IPS-20b (cell line): ENCODE measurements around the gene NDUFB8.

Experiments
- H3K27ac ChIP-seq: one replicate; pipeline ENCODE4 v1.5.1; 2013; ENCODE audit warnings: low read length
- H3K27me3 ChIP-seq: 2 replicates; pipeline ENCODE4 v1.6.1; 2013; ENCODE audit warnings: mild to moderate bottlenecking, low read length, inconsistent platforms; ENCODE audit not compliant: insufficient read depth
- H3K36me3 ChIP-seq: 2 replicates; pipeline ENCODE4 v1.6.1; 2013; ENCODE audit warnings: low read depth, mild to moderate bottlenecking, inconsistent platforms, low read length, moderate library complexity; ENCODE audit not compliant: insufficient read depth
- H3K4me1 ChIP-seq: 2 replicates; pipeline ENCODE4 v1.6.1; 2013; ENCODE audit warnings: mild to moderate bottlenecking, control low read depth, inconsistent platforms, low read length, moderate library complexity; ENCODE audit not compliant: insufficient read depth
- H3K4me3 ChIP-seq: 2 replicates; pipeline ENCODE4 v1.5.1; 2013; ENCODE audit warnings: mild to moderate bottlenecking, low read length, inconsistent platforms
- H3K9ac ChIP-seq: 2 replicates; pipeline ENCODE4 v1.6.1; 2013; ENCODE audit warnings: low read depth, mild to moderate bottlenecking, inconsistent platforms, low read length, moderate library complexity
- H3K9me3 ChIP-seq: 2 replicates; pipeline ENCODE4 v1.6.1; 2013; ENCODE audit warnings: mild to moderate bottlenecking, low read depth, low read length, inconsistent platforms; ENCODE audit not compliant: insufficient read depth

The NDUFB8 gene

DNA sequence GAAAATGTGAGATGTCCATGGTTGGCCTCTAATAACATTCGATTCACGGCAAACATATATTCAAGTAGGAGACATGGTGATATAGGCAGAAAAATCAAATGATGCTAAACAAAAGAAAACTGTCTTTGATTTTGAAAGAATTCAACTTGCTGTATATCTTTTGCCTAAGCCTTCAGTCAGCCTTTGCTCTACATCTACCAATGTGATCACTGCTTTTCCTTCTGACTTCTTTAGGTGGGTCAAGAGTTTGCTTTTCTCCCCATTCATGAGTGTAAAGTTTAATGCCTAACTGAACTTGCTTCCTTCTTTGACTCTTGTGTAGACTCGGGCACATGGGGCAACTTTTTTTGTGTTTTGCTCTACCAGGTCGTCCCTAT lies 5.7 kb upstream of the NDUFB8 start:
- Histone ChIP-seq H3K36me3 (peaks cover 30% of the 10 kb centered on the region), H3K4me1 (peaks cover 6% of the 10 kb centered on the region; the same call in 1 of the 2 replicates), H3K4me3 (peak overlapping the region; percentile 88; the same call in 1 of the 2 replicates), H3K27me3 (no peaks in the 10 kb centered on the region), H3K9me3 (no peaks in the 10 kb centered on the region), H3K27ac (no peak overlapping the region), H3K9ac (no peak overlapping the region; the same call in 1 of the 2 replicates)

DNA sequence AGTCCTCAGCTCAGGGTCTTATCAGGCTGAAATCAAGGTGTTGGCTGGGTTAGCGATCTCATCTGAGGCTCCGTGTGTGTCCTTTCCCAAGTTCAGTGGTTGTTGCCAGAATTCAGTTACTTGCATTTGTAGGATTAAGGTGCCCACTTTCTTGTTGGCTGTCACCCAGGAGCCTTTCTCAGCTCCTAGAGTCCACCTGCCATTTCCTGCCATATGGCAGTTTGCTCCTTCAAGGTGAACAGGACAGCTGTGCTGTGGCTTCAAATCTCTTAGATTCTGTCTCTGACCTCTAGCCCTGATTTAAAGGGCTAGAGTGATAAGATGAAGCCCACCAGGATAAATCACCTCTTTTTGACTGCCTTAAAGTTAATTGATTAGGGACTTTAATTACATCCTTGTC lies 5.1 kb upstream of the NDUFB8 start:
- no peak overlapping the region for H3K4me3 ChIP-seq
- H3K27ac ChIP-seq, result no peak overlapping the region
- H3K4me1 ChIP-seq, result peaks cover 6% of the 10 kb centered on the region; the same call in 1 of the 2 replicates
- H3K9me3 ChIP-seq, result no peaks in the 10 kb centered on the region
- H3K9ac ChIP-seq, result no peak overlapping the region
- H3K27me3 ChIP-seq, result no peaks in the 10 kb centered on the region
- peaks cover 26% of the 10 kb centered on the region for H3K36me3 ChIP-seq

- no peaks in the 10 kb centered on the region for H3K27me3 ChIP-seq
- H3K4me3 ChIP-seq, result no peak overlapping the region
- peaks cover 8% of the 10 kb centered on the region for H3K36me3 ChIP-seq
- H3K9me3 ChIP-seq, result no peaks in the 10 kb centered on the region
- H3K9ac ChIP-seq, result no peak overlapping the region
- H3K4me1 ChIP-seq, result peaks cover 11% of the 10 kb centered on the region; the same call in 1 of the 2 replicates
- no peak overlapping the region for H3K27ac ChIP-seq
These were observed 2.1 kb upstream of the NDUFB8 start for GRCh38 chr10:100531761-100532160.

DNA sequence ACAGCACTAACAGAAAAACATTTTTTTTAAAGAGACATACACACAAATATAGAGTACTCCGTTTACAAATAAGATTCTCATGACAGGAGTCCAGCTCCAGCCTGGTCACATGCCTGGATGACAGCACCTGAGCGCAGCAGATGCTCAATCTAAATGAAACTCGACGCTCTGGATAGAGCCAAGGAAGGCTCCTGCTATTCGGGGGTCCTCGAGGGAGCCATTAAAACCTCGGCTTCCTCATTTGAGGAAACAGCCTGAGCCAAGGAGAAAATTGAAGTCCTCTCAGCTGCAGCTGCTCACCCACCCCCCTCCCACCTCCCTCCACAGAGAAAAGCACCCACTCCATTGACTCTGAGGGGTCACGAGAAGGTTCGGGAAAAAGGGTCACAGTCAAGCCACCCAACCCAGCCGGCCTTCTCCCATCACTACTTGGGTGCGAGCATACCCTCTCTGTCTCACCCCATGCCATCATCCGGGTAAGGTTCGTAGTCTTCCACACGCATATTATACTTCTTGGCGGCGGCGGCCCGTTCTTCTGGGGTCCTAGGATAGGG lies 673 bp downstream of the NDUFB8 start:
- Histone ChIP-seq H3K9me3 (no peaks in the 10 kb centered on the region), H3K27ac (peak overlapping the region; percentile 1), H3K27me3 (no peaks in the 10 kb centered on the region), H3K4me3 (peak overlapping the region; percentile 88), H3K9ac (peak overlapping the region; percentile 89; the same call in 1 of the 2 replicates), H3K4me1 (0 out of 2 replicates have a peak, but pooled peaks cover 6% of the 10 kb centered on the region), H3K36me3 (peaks cover 36% of the 10 kb centered on the region)

DNA sequence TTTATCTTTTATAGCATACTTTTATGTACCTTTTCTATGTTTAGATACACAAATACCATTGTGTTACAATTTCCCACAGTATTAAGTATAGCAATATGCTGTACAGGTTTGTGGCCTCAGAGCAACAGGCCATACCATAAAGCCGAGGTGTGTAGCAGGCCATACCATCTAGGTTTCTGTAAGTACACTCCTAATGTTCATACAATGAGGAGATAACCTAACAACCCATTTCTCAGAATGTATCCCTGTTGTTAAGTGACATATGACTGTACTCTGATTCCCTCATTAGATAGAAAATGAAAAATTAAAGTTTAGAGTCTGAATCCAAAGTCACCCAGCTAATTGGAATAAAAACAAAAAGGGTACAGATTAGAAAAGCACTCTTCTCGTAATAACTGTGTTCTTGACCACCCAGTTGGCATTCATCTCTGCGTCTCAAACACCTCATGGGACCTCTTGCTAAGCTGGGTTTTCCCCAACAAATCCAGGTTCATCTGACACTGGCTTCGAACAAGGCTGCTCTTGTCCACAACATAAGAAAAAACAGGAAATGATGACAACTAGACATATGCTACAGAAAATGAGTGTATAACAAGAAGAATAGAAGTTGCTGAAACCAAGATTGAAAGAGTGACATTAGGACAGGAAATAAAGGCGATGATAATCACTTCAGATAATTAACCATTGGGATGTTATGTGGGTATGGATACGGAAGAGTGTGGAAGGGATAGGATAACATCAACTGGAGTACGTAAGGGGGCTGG lies 1.4 kb downstream of the NDUFB8 start:
- peaks cover 43% of the 10 kb centered on the region for H3K36me3 ChIP-seq
- H3K9me3 ChIP-seq, result no peaks in the 10 kb centered on the region
- no peak overlapping the region for H3K27ac ChIP-seq
- no peaks in the 10 kb centered on the region for H3K27me3 ChIP-seq
- H3K4me3 ChIP-seq, result peak overlapping the region; percentile 88
- H3K4me1 ChIP-seq, result 0 out of 2 replicates have a peak, but pooled peaks cover 6% of the 10 kb centered on the region
- H3K9ac ChIP-seq, result peak overlapping the region; percentile 89; the same call in 1 of the 2 replicates

GRCh38 chr10:100524638-100525037 lies 5.0 kb downstream of the NDUFB8 start:
- Histone ChIP-seq H3K9me3 (no peaks in the 10 kb centered on the region), H3K4me3 (no peak overlapping the region), H3K27me3 (peaks cover 21% of the 10 kb centered on the region), H3K4me1 (0 out of 2 replicates have a peak, but pooled peaks cover 6% of the 10 kb centered on the region), H3K9ac (no peak overlapping the region), H3K36me3 (peaks cover 50% of the 10 kb centered on the region), H3K27ac (no peak overlapping the region)

DNA sequence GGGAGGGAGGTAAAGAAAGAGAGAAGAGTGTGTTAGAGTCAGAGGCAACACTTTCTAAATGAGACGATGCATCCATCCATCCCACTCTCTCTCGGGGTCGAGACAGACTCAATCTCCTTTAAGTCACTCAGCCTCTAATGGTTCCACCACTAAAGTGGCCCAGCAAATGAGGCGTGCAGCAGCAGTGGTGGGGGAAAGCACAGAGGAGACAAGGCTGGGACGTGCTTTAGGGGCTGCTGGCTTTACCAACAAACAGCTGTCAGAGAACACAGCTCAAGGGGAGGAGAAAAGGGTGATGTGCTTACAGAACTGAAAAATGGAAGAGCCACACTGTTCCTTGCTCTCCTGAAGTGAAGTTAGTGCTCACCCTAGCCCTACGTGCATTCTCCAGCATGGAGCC lies 5.5 kb downstream of the NDUFB8 start:
- Histone ChIP-seq H3K4me1 (0 out of 2 replicates have a peak, but pooled peaks cover 6% of the 10 kb centered on the region), H3K27me3 (peaks cover 26% of the 10 kb centered on the region), H3K36me3 (peaks cover 50% of the 10 kb centered on the region), H3K27ac (no peak overlapping the region), H3K4me3 (no peak overlapping the region), H3K9me3 (no peaks in the 10 kb centered on the region), H3K9ac (no peak overlapping the region)

DNA sequence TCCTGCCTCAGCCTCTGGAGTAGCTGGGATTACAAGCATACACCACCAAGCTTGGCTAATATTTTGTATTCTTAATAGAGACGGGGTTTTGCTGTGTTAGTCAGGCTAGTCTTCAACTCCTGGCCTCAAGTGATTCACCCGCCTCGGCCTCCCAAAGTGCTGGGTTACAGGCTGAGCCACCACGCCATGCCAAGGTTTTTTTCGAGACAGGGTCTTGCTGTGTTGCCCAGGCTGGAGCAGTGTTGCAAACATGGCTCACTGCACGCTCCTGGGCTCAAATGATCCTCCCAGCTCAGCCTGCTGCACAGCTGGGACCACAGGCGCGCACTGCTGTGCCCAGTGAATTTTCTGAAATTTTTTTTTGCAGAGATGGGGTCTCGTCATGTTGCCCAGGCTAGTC lies 6.7 kb downstream of the NDUFB8 start:
- no peaks in the 10 kb centered on the region for H3K4me1 ChIP-seq
- H3K9ac ChIP-seq, result no peak overlapping the region
- no peak overlapping the region for H3K27ac ChIP-seq
- no peak overlapping the region for H3K4me3 ChIP-seq
- H3K9me3 ChIP-seq, result no peaks in the 10 kb centered on the region
- peaks cover 38% of the 10 kb centered on the region for H3K27me3 ChIP-seq
- peaks cover 50% of the 10 kb centered on the region for H3K36me3 ChIP-seq

DNA sequence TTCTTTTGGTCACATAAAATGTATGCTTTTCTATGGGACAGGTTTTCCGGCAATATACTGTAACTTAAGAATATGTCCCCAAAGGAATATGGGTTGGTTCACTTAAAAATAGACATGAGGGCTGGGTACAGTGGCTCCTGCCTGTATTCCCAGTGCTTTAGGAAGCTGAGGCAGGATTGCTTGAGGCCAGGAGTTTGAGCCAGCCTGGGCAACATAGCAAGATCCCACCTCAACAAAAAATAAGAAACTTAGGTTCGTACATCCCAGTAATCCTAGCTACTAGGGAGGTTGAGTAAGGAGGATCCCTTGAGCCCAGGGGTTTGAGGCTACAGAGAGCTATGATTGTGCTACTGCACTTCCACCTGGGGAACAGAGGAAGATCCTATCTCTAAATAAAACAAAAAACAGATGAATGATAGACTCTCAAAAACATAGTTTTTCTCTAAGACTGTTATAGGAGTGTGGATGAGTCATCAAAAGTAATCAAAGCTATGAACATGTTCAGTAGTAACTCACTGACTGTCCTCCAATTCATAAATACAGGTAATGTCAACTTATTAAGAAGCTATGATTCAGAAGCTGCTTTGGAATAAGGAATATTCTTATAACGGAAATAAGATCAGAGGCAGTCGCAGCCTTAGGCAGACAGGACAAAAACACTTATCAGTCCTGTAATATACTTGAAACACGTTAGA lies 7.4 kb downstream of the NDUFB8 start:
- Histone ChIP-seq H3K27me3 (peaks cover 42% of the 10 kb centered on the region), H3K9me3 (no peaks in the 10 kb centered on the region), H3K27ac (no peak overlapping the region), H3K4me3 (no peak overlapping the region), H3K36me3 (peaks cover 47% of the 10 kb centered on the region), H3K9ac (no peak overlapping the region), H3K4me1 (no peaks in the 10 kb centered on the region)

DNA sequence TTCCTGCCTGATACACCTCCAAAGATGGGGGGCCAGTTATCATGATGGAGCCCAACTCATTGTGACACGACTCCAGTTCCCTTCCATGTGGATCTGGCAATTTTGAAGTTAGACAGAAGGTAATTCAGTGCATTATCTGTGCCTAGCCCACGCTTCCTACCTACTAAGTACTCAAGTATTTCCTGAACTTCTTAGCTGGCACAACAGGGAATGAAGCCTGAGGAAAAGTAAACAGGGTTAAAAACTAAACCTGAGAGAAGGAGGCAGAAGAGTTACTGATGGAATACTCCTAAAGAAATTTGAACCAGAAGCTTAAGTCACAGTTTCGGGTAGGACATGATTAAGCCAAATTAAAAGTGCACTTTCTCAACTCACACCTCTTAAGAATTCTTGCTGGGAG lies 8.9 kb downstream of the NDUFB8 start:
- peaks cover 32% of the 10 kb centered on the region for H3K36me3 ChIP-seq
- no peaks in the 10 kb centered on the region for H3K9me3 ChIP-seq
- no peaks in the 10 kb centered on the region for H3K4me1 ChIP-seq
- H3K9ac ChIP-seq, result no peak overlapping the region
- H3K4me3 ChIP-seq, result no peak overlapping the region
- H3K27me3 ChIP-seq, result peaks cover 42% of the 10 kb centered on the region
- no peak overlapping the region for H3K27ac ChIP-seq

DNA sequence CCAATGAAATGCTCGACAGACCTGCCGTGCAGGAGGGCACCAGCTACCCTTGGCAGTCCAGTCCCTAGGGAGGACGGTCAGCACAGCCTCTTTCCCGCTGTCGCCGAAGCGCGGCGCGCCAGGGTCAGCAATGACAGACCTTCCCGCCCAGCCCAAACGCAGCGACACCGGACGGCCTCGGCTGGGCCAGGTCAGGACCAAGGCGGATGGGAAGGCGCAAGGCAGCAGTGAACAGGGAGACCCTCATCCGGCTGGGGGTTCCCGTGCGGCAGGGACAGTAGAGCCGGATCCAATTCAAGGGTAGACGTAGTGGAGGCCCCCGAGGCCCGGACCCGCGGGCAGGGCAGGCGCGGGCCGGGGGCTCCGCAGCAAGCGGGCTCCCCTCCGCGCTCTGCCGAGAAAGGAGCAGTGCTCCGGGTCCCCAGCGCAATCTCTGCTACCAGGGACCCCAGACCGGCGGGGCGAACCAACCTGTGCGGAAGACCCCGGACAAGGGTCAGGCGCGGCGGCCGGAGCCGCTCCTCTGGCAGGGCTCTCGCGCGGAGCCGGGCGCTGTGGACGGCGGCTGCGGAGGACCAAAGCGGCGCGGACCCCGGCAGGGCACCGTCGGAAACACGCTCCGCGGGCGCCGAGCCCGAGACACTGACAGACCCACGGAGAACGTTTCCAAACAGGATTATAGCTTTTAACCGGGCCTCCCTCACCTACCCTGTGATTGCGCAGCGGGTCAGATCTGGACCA lies 10.2 kb downstream of the NDUFB8 start, which contains the start of gene SEC31B:
Gene SEC31B (minus strand): TSS at position 551 of the 741 bp plus-strand sequence. CDS start 2,909 bp downstream, outside the sequence.
- Histone ChIP-seq H3K27me3 (peaks cover 42% of the 10 kb centered on the region), H3K9me3 (no peaks in the 10 kb centered on the region), H3K4me1 (no peaks in the 10 kb centered on the region), H3K9ac (peak within 1 kb of the TSS; percentile 37; the same call in 1 of the 2 replicates), H3K36me3 (peaks cover 19% of the 10 kb centered on the region), H3K27ac (no peak within 1 kb of the TSS), H3K4me3 (peak within 1 kb of the TSS; percentile 58)
